HG02642 (cell line): Measurements from ENCODE around the gene LMTK3.

Experiments used
- ATAC-seq: cut with Tn5 transposase; IDR thresholded peaks from one replicate; pipeline ENCODE4 v1.9.1; 2021; ENCODE audit warnings: mild to moderate bottlenecking; ENCODE audit not compliant: unreplicated experiment, poor library complexity

LMTK3 gene

GRCh38 chr19:48508729-48509411, 2.8 kb downstream of the LMTK3 start:
- ATAC-seq, result no peak

DNA sequence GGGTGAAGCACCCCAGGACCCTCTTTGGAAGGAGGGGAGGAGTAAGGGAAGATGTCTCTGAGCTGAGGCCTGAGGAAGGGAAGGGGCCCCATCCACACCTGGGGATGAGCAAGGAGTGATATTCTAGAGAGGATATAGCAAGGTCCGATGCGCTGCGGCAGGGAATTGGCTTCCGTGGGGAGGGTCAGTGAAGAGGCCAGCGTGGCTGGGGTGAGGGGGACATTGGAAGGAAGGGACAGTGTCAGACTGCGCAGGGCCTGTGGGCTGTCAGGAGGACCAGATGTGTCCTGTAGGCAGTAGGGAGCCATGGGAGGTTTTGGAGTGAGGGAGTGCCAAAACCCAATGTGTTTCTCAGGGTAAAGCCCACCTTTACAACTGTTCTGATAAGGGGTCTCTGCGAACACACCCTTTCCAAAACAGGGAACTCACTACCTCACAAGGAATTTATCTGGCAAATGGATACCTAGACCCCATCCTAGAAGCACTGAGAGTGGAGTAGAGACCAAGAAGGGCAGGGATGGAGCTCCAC, 3.7 kb downstream of the LMTK3 start:
- ATAC-seq, result no peak

DNA sequence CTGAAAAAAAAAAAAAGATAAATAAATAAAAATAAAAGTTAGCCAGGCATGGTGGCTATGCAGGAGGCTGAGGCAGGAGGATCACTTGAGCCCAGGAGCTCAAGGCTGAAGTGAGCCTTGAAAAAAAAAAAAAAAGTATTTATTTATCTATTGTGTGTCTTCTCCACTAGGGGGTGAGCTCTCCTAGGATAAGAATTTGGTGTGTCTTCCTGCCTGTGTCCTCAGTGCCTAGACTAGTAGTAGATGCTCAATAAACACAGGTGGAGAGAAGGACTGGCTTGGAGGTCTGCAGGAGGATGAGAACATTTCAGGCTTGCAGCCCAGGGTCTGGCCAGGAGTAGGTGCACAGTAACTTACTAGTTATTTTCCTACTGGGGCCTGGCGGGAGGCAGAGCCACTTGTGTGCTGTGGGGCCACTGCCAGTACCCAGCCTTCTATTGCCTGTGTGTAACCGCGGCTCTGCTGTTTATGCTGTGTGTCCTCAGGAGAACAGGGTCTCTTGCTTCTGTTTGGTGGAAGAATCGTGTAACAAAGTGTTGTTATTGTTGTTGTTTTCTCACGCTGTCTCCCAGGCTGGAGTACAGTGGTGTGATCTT, 5.4 kb downstream of the LMTK3 start:
- no peak for ATAC-seq

DNA sequence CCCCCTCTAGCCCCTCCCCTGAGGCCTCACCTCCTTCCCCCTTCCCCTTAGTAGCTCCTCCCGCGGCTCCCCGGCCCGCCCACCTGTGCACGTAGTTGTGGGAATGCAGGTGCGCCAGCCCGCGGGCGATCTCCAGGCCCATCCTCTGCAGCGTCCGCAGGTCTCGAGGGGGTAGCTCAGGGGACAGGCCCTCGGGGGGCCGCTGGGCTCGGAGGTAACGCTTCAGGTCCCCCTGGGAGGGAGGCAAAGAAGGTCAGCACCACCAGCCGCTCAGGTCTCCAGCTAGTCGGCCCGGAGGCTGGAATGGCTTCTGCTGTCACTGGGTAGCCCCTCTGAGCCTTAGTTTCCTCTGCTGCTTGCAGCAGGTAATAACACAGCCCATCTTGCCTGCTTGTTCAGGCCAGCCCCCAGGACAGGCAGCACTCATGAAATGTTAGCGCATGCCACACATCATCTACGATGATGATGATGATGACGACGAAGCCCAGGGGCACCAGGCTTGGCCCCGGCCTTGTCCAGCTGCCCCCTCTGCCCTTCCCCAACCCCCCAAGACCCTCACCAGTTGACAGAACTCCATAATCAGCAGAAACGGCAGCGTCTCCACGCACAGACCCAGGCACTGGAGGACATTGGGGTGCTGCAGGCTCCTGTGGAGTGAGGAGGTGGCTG, 9.2 kb downstream of the LMTK3 start:
- no peak for ATAC-seq

- no peak for ATAC-seq
Measured at GRCh38 chr19:48501494-48502349, 9.9 kb downstream of the LMTK3 start.

GRCh38 chr19:48500830-48501493, 10.7 kb downstream of the LMTK3 start:
- no peak for ATAC-seq

DNA sequence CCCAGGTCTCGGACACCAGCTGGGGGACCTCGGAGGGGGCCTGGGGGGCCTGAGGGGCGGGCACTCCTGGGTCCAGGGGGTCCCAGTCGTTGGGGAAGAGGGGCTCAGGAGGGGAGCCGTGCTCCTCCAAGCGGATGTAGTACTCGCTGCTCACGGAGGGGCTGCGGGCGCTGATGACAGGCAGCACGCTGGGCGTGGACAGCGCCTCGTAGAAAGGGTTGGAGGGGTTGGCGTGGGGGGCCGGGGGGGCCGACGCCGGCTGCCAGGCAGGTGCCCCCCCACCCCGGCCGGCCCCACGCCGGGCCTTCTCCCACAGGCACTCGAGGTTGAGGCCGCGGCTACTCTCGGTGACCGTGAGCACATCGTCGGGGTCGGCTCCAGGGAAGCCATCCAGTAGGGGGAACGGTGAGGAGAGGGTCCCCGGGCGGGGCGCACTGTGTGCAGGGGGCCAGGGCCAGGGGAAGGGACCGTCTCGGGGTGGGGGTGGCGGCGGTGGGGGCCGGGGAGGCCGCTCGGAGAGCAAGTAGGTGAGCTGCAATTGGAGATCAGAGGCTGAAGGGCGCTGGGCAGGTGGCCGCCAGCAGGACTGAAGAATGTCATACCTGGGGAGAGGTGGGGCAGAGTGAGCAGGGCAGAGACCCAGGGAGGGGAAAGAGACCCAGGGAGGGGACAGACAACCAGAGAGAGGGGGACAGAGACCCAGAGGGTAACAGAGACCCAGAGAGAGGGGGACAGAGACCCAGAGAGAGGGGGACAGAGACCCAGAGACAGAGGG, 12.1 kb downstream of the LMTK3 start:
- no peak for ATAC-seq

GRCh38 chr19:48498595-48499311, 12.9 kb downstream of the LMTK3 start:
- ATAC-seq, result no peak

DNA sequence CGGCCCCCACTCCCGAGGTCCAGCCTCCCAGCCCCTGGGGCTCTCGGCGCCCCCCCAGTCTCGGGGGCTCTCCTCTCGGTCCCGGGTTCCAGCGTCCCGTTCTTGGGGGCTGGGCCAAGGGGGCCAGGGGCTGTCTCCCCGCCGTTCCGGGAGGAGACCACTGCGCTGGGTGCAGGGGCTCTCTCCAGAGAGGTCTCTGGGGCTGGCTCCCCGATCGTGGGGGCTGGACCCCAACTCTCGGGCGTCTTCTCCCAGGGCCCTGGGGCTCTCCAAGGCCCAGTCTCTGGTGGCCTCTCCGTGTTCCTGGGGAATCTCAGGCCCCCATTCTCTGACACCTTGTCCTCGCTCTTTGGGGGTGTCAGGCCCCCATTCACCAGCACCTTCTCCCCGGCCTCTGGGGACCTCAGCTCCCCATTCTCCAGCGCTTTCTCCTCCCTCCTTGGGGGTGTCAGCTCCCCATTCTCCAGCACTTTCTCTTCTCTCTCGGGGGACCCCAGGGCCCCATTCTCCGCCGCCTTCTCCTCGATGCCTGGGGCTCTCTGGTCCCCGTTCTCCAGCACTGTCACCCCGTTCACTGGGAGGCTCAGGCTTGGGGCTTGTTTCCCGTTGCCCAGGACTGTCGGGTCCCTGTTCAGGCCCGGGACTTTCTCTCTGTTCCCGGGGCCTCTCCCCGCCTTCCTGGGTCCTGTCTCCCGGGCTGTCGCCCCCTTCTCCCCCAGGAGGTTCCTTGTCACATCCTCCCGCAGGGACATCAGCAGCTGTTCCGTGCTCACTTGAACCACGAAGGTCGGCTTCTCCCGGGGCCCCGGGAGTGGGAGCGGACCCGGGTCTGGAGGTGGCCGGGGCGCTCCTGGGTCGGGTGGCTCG, 13.7 kb downstream of the LMTK3 start:
- no peak for ATAC-seq

GRCh38 chr19:48496959-48497727, 14.5 kb downstream of the LMTK3 start:
- ATAC-seq, result no peak

- no peak for ATAC-seq
Measured at GRCh38 chr19:48495396-48495795, 16.2 kb downstream of the LMTK3 start.

- ATAC-seq, result peak; percentile 7
Measured at GRCh38 chr19:48493718-48494401, 17.8 kb downstream of the LMTK3 start.

- peak; percentile 58 for ATAC-seq
Measured at GRCh38 chr19:48492925-48493717, 18.5 kb downstream of the LMTK3 start.

DNA sequence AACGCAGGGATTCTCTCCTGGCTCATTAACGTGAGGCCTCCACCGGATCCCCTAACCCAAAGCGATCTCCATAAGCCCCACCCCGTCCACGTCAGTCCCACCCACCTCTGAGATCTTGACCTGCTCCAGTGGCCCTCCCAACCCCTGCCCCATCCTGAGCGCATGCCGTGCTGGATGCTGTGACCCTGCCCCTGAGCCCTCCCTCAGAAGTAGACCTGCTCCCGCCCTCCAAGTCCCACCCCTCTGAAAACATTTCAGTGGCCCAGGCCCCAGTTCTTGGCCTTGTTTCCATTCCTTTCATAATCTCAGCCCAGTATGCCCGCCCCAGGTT, 19.9 kb downstream of the LMTK3 start:
- ATAC-seq, result no peak

DNA sequence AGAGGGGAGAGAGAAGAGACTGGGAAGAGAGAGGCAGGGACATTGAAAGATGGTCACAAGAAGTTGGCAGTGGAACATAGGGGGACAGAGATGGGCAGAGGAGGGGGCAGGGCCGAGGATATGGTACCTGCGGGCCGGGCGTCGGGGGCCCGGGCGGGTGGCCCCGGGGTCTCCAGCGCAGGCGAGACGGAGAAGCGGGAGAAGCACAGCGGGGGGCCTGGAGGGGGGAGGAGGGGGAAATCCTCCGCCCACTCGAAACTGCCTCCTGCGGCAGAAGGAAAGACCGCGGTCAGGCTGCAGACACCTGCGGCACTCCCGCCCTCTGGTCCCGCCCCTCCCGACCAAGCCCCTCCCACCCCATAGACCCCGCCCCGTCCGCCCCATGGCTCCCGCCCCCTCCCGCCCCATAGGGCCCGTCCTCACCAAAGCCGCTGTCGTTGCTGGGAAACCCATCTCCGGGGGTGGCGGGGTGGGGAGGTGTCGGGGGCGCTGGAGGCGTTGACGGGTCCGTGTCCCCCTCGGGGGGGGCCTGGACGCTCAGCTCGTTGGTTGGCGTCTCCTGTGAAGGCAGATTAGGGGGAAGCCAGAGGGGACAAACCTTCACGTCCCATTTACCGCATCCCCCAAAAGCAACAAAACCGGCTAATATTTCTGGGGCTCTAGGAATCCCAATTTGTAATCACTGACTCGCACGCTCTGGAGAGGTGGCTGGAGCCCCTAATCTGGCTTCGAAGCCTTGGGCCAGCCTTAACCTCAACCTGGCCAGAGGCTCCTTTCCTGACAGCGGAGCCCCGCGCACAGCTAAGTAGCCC, 20.4 kb downstream of the LMTK3 start:
- ATAC-seq, result no peak
